HG03457 (cell line): ENCODE data around the gene GNAT2.
A peak's percentile ranks its signal among the peaks of the same experiment; 100 is the strongest.

Experiments
- ATAC-seq: cut with Tn5 transposase; IDR thresholded peaks from one replicate; pipeline ENCODE4 v1.9.1; 2021; ENCODE audit warnings: moderate number of reproducible peaks; ENCODE audit not compliant: unreplicated experiment

GNAT2 gene

GRCh38 chr1:109628540-109629321, 9.3 kb upstream of the GNAT2 start:
- ATAC-seq, result no peak

GRCh38 chr1:109627692-109628399, 8.4 kb upstream of the GNAT2 start:
- no peak for ATAC-seq

- no peak for ATAC-seq
Observed at GRCh38 chr1:109626682-109627408, 7.4 kb upstream of the GNAT2 start.

- no peak for ATAC-seq
Observed at GRCh38 chr1:109625601-109626560, 6.5 kb upstream of the GNAT2 start.

- no peak for ATAC-seq
Observed at GRCh38 chr1:109625176-109625575, 5.8 kb upstream of the GNAT2 start.

GRCh38 chr1:109624201-109625010, 5.0 kb upstream of the GNAT2 start:
- no peak for ATAC-seq

- no peak for ATAC-seq
Observed at GRCh38 chr1:109623601-109624161, 4.3 kb upstream of the GNAT2 start.

- no peak for ATAC-seq
Observed at GRCh38 chr1:109622895-109623294, 3.5 kb upstream of the GNAT2 start.

GRCh38 chr1:109622137-109622892, 2.9 kb upstream of the GNAT2 start:
- ATAC-seq, result no peak

GRCh38 chr1:109621379-109622136, 2.1 kb upstream of the GNAT2 start:
- ATAC-seq, result no peak

GRCh38 chr1:109620841-109621286, 1.4 kb upstream of the GNAT2 start:
- peak; percentile 62 for ATAC-seq

GRCh38 chr1:109620401-109620791, 980 bp upstream of the GNAT2 start:
- ATAC-seq, result no peak

- no peak for ATAC-seq
Observed at GRCh38 chr1:109618661-109619575, 498 bp downstream of the GNAT2 start.

- no peak for ATAC-seq
Observed at GRCh38 chr1:109617291-109617801, 2.1 kb downstream of the GNAT2 start.

- ATAC-seq, result no peak
Observed at GRCh38 chr1:109616391-109616790, 3.0 kb downstream of the GNAT2 start.

- ATAC-seq, result no peak
Observed at GRCh38 chr1:109615879-109616278, 3.5 kb downstream of the GNAT2 start.
